CD1c-positive myeloid dendritic cell (primary cell): Measurements from ENCODE around the gene CELA1.
"Not testable (repeated sequence)": the region's sequence is repeated elsewhere in the genome, so short reads cannot be mapped to it uniquely, and the experiment has no call there.

ENCODE experiments used
- DNase-seq: peaks from one replicate; pipeline ENCODE4 v3.0.0-alpha.2; 2016; ENCODE audit errors: extremely low spot score

Gene CELA1

GRCh38 chr12:51343201-51343600, 3.3 kb downstream of the CELA1 start:
- DNase-seq, result no peak

- DNase-seq, result no peak
Observed at GRCh38 chr12:51342416-51342815, 4.1 kb downstream of the CELA1 start.

- peak; percentile 83 for DNase-seq
Observed at GRCh38 chr12:51341251-51342007, 5.0 kb downstream of the CELA1 start.

GRCh38 chr12:51339750-51340149, 6.7 kb downstream of the CELA1 start:
- no peak for DNase-seq

GRCh38 chr12:51337336-51337735, 9.1 kb downstream of the CELA1 start:
- DNase-seq, result not testable (repeated sequence)

GRCh38 chr12:51335931-51336330, 10.5 kb downstream of the CELA1 start:
- DNase-seq, result peak; percentile 34

- no peak for DNase-seq
Observed at GRCh38 chr12:51334764-51335163, 11.7 kb downstream of the CELA1 start.

GRCh38 chr12:51333536-51333935, 12.9 kb downstream of the CELA1 start:
- no peak for DNase-seq

GRCh38 chr12:51330186-51330585, 16.3 kb downstream of the CELA1 start:
- DNase-seq, result no peak

- DNase-seq, result peak; percentile 18
Observed at GRCh38 chr12:51329742-51330141, 16.7 kb downstream of the CELA1 start.

- DNase-seq, result no peak
Observed at GRCh38 chr12:51328587-51328986, 17.9 kb downstream of the CELA1 start.

- DNase-seq, result peak; percentile 88
Observed at GRCh38 chr12:51326698-51327439, 19.6 kb downstream of the CELA1 start.

- no peak for DNase-seq
Observed at GRCh38 chr12:51324953-51325352, 21.5 kb downstream of the CELA1 start.

- DNase-seq, result peak; percentile 69
Observed at GRCh38 chr12:51323966-51324895, 22.2 kb downstream of the CELA1 start, which contains the start of gene BIN2. BIN2 (minus strand) TSS chr12:51324174; CDS start chr12:51324102, 72 bp downstream.

- DNase-seq, result peak; percentile 29
Observed at GRCh38 chr12:51323317-51323960, 23.0 kb downstream of the CELA1 start.

- peak; percentile 40 for DNase-seq
Observed at GRCh38 chr12:51322452-51322851, 24.0 kb downstream of the CELA1 start.

- DNase-seq, result no peak
Observed at GRCh38 chr12:51321882-51322281, 24.6 kb downstream of the CELA1 start.

GRCh38 chr12:51320695-51321320, 25.7 kb downstream of the CELA1 start:
- no peak for DNase-seq

- no peak for DNase-seq
Observed at GRCh38 chr12:51320311-51320694, 26.2 kb downstream of the CELA1 start.

- DNase-seq, result peak; percentile 31
Observed at GRCh38 chr12:51318846-51319599, 27.5 kb downstream of the CELA1 start.
